Lower lobe of right lung (tissue), 2 donors: ENCODE measurements around the gene ZNF440. TPM values are rescaled to one million over a fixed set of nuclear protein-coding genes. Genes with fewer than 3 reads are reported as not detected.
"Not testable (repeated sequence)": the region's sequence is repeated elsewhere in the genome, so short reads cannot be mapped to it uniquely, and the experiment has no call there.

Experiments used
- ATAC-seq, 2 donors: fragments of 200-7000 bp; cut with Tn5 transposase; one replicate each; pipeline ENCODE4 v1.9.1; 2020 to 2022; ENCODE audit warnings: mild to moderate bottlenecking in 2 of 2, moderate library complexity in 2 of 2
- DNase-seq: peaks from one replicate; pipeline ENCODE4 v3.0.0-alpha.2; 2020
- H3K27ac ChIP-seq: fragments of 200-600 bp; one replicate; pipeline ENCODE4 v1.8.0; 2022
- H3K27me3 ChIP-seq: fragments of 200-600 bp; one replicate; pipeline ENCODE4 v1.8.0; 2022; ENCODE audit warnings: low read depth
- H3K36me3 ChIP-seq: fragments of 200-600 bp; one replicate; pipeline ENCODE4 v1.8.0; 2022; ENCODE audit warnings: mild to moderate bottlenecking
- H3K4me1 ChIP-seq: fragments of 200-600 bp; one replicate; pipeline ENCODE4 v1.8.0; 2022
- H3K4me3 ChIP-seq: fragments of 200-600 bp; one replicate; pipeline ENCODE4 v1.8.0; 2022; ENCODE audit warnings: mild to moderate bottlenecking
- H3K9me3 ChIP-seq: fragments of 200-600 bp; one replicate; pipeline ENCODE4 v1.8.0; 2022
- intact Hi-C: fragments of 100-400 bp; cut with DNase I; formaldehyde crosslinking; loops from one replicate; pipeline ENCODE4 v1.11.0; 2022
- total RNA-seq: library from RNA; stranded (reverse); fragmentation: NEBNext Ultra II Directional; extraction: Animal tissue kit (Norgen Biotek cat#: 25700); gene quantifications from one replicate; pipeline ENCODE4 v1.2.1, GENCODE V29; 2021
- TF ChIP-seq, protein P1 (sequence below): fragments of 200-600 bp; IDR thresholded peaks from one replicate; pipeline ENCODE4 v1.8.0; 2022; ENCODE audit warnings: antibody characterized with exemption, mild to moderate bottlenecking
- donor health status: DM: no; HTN: yes; CAD: no; lungs with severe emphysema.

ZNF440 gene
- total RNA-seq, 1 donor from 2014 or later, result 21.7 TPM

DNA sequence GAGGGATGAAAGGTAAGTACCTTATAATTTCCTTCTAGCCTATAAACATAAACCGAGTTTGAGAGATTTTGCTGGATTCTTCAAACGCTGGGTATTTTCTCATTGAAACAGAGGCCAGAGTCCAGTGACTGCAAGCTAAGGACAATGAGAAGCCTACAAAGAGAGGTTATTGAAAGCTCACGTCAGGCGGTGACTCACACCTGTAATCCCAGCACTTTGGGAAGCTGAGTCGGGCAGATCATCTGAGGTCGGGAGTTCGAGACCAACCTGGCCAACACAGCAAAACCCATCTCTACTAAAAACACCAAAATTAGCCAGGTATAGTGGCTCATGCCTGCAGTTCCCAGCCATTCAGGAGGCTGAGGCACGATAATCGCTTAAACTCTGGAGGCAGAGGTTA, 58.6 kb downstream of the ZNF440 start:
- Histone ChIP-seq H3K4me1 (no peaks in the 10 kb centered on the region), H3K36me3 (peaks cover 10% of the 10 kb centered on the region), H3K4me3 (no peak overlapping the region), H3K27me3 (no peaks in the 10 kb centered on the region), H3K27ac (no peak overlapping the region), H3K9me3 (peaks cover 36% of the 10 kb centered on the region)
- DNase-seq (no peak), ATAC-seq (no peak)
- intact Hi-C loops, result no loop called here
- TF ChIP-seq, protein P1, sequence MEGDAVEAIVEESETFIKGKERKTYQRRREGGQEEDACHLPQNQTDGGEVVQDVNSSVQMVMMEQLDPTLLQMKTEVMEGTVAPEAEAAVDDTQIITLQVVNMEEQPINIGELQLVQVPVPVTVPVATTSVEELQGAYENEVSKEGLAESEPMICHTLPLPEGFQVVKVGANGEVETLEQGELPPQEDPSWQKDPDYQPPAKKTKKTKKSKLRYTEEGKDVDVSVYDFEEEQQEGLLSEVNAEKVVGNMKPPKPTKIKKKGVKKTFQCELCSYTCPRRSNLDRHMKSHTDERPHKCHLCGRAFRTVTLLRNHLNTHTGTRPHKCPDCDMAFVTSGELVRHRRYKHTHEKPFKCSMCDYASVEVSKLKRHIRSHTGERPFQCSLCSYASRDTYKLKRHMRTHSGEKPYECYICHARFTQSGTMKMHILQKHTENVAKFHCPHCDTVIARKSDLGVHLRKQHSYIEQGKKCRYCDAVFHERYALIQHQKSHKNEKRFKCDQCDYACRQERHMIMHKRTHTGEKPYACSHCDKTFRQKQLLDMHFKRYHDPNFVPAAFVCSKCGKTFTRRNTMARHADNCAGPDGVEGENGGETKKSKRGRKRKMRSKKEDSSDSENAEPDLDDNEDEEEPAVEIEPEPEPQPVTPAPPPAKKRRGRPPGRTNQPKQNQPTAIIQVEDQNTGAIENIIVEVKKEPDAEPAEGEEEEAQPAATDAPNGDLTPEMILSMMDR, result no peak

GRCh38 chr19:11873762-11874161, 59.7 kb downstream of the ZNF440 start:
- Histone ChIP-seq H3K36me3 (no peaks in the 10 kb centered on the region), H3K27ac (no peak overlapping the region), H3K27me3 (no peaks in the 10 kb centered on the region), H3K9me3 (peaks cover 24% of the 10 kb centered on the region), H3K4me3 (no peak overlapping the region), H3K4me1 (no peaks in the 10 kb centered on the region)
- no peak for DNase-seq
- TF ChIP-seq, protein P1, result no peak
- no peak for ATAC-seq
- intact Hi-C loops, result no loop called here

DNA sequence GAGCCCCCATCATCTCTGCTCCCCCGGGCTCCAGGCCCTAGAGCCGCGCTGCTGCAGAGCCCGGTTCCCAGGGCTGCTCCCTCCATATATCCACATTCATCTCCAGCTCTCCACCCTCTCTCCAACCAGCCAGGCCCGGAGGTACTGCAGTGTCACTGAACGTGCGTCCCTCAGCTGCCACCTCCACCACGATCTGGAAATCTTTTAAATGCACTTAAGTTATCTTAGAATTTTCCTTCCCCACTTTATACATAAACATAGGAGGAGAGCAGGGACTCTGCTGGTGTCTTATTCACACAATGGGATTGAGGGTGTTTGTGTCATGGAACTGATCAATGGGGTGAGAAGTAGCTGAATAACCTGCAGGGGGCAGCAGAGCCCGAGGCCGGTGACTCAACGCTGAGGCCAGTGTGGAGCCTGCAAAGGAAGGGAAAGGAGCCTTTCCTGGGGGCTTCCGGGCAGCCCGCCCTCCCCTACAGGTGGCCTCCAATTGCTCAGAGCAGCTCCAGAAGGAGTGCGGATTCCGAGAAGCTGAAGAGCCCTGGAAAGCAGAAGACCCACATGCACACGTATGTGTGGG, 65.7 kb downstream of the ZNF440 start:
- intact Hi-C loops, H3K4me3 ChIP-seq, H3K27ac ChIP-seq, H3K36me3 ChIP-seq, H3K27me3 ChIP-seq, H3K9me3 ChIP-seq, H3K4me1 ChIP-seq: not testable (repeated sequence)
- TF ChIP-seq, protein P1, result peak; percentile 43
- peak; percentile 47 to 71 for ATAC-seq
- DNase-seq, result peak; percentile 49

GRCh38 chr19:11880598-11880997, 66.5 kb downstream of the ZNF440 start:
- DNase-seq (no peak), ATAC-seq (no peak)
- Histone ChIP-seq H3K36me3 (no peaks in the 10 kb centered on the region), H3K9me3 (no peaks in the 10 kb centered on the region), H3K27me3 (no peaks in the 10 kb centered on the region), H3K27ac (no peak overlapping the region), H3K4me1 (no peaks in the 10 kb centered on the region), H3K4me3 (no peak overlapping the region)
- intact Hi-C loops, result no loop called here
- TF ChIP-seq, protein P1, result no peak

- Histone ChIP-seq H3K27me3 (no peaks in the 10 kb centered on the region), H3K9me3 (no peaks in the 10 kb centered on the region), H3K4me3 (no peak overlapping the region), H3K4me1 (no peaks in the 10 kb centered on the region), H3K36me3 (no peaks in the 10 kb centered on the region), H3K27ac (no peak overlapping the region)
- ATAC-seq, result peak; percentile 86 to 89
- TF ChIP-seq, protein P1, result peak; percentile 78
- DNase-seq, result peak; percentile 51
- intact Hi-C loops, result no loop called here
These were observed 67.2 kb downstream of the ZNF440 start for GRCh38 chr19:11881151-11881800.
